MCF 10A (cell line): ENCODE data around the gene CKB. TPM values are rescaled to one million over a fixed set of nuclear protein-coding genes. Genes with fewer than 3 reads are reported as not detected.

Experiments used
- BruUV-seq: library from RNA; stranded (reverse); fragments of 400-500 nt; replicated peaks from 2 replicates; lab custom pipeline; 2021; lab: Mats Ljungman, UMichigan
- CTCF ChIA-PET: fragments of 300-600 bp; sonication (Branson Sonifier 250); formaldehyde crosslinking; extraction: SDS; loops from one replicate; lab custom pipeline; 2021; ENCODE audit warnings: antibody characterized with exemption, inconsistent platforms; lab: Yijun Ruan, JAX
- POLR2A ChIA-PET: fragments of 300-600, 350-650 bp; sonication (Branson Sonifier 250); formaldehyde crosslinking; extraction: SDS; loops from one replicate; lab custom pipeline; 2020; ENCODE audit warnings: antibody characterized with exemption, inconsistent platforms; lab: Yijun Ruan, JAX
- DNase-seq: peaks from one replicate; pipeline ENCODE4 v3.0.0-alpha.2; 2018; ENCODE audit not compliant: unreplicated experiment
- H3K27ac Mint-ChIP-seq: one replicate; pipeline ENCODE4 v1.8.0; 2022; ENCODE audit warnings: mild to moderate bottlenecking, low read depth, mixed read lengths; ENCODE audit not compliant: unreplicated experiment
- H3K27me3 Mint-ChIP-seq: one replicate; pipeline ENCODE4 v1.8.0; 2022; ENCODE audit warnings: mixed read lengths; ENCODE audit not compliant: insufficient read depth, unreplicated experiment
- H3K36me3 Mint-ChIP-seq: one replicate; pipeline ENCODE4 v1.8.0; 2022; ENCODE audit warnings: mild to moderate bottlenecking, moderate library complexity, mixed read lengths; ENCODE audit not compliant: insufficient read depth, unreplicated experiment
- H3K4me1 Mint-ChIP-seq: one replicate; pipeline ENCODE4 v1.8.0; 2022; ENCODE audit warnings: mixed read lengths; ENCODE audit not compliant: insufficient read depth, unreplicated experiment
- H3K4me3 Mint-ChIP-seq: one replicate; pipeline ENCODE4 v1.8.0; 2022; ENCODE audit warnings: mild to moderate bottlenecking, moderate library complexity, mixed read lengths; ENCODE audit not compliant: unreplicated experiment
- H3K9me3 Mint-ChIP-seq: one replicate; pipeline ENCODE4 v1.8.0; 2022; ENCODE audit warnings: mixed read lengths; ENCODE audit not compliant: unreplicated experiment
- intact Hi-C: fragments of 100-400 bp; cut with micrococcal nuclease; formaldehyde crosslinking; loops from 2 replicates; pipeline ENCODE4 v1.14.1; 2022
- total RNA-seq: library from RNA; stranded (reverse); gene quantifications from 2 replicates; pipeline ENCODE4 v1.2.3, GENCODE V29; 2022
- TF ChIP-seq, protein P1 (sequence below): fragments of 200-600 bp; IDR thresholded peaks from one replicate; pipeline ENCODE4 v1.8.0; 2022; ENCODE audit warnings: antibody characterized with exemption, mild to moderate bottlenecking; ENCODE audit not compliant: unreplicated experiment

CKB gene
- total RNA-seq, 1 experiment from 2014 or later: 8.5 TPM

DNA sequence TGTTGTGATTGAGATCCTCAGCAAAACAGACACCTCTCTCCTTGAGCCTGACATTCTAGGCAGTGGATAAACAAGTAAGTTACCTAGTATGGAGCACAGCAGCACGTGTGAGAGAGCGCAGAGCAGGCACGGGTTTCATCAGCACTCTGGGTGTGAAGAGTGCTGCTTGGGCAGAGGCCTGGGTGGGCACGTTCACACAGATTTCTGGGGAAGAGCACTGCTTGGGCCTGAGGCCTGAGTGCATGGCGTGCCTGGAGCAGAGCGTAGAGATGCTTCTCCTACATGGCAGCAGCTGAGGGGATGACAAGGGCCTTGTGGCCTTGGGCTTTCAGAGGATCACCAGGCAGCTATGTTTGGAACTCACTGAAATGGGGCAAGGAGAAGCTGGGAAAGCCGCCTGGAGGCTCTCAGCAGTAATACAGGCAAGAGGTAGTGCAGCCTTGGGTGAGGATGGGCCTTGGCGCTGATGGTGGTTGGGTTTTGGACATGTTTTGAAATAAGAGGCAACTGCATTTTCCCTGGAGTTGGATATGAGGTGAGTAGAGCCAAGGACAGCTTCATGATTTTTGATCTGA is 17.6 kb downstream of the CKB start:
- intact Hi-C loops: no loop called here

DNA sequence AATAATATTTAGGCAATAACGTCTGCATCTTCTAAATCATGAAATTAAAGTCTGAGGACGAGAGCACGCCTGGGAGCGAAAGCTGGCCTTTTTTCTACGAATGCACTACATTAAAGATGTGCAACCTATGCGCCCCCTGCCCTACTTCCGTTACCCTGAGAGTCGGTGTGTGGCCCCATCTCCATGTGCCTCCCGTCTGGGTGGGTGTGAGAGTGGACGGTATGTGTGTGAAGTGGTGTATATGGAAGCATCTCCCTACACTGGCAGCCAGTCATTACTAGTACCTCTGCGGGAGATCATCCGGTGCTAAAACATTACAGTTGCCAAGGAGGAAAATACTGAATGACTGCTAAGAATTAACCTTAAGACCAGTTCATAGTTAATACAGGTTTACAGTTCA is 19.3 kb downstream of the CKB start:
- ChIA-PET CTCF (interaction anchor here (1.0 to 7.4 kb wide), 3 partner anchors 15 to 44 kb away, joined by 4 to 52 read pairs (median 18); no protein-coding TSS in a partner anchor), POLR2A (interaction anchor here (1.2 kb wide), 1 partner anchor 10 kb away, joined by 5 read pairs; no protein-coding TSS in a partner anchor)
- H3K27me3 Mint-ChIP-seq: no peaks in the 10 kb centered on the region
- TF ChIP-seq, protein P1, sequence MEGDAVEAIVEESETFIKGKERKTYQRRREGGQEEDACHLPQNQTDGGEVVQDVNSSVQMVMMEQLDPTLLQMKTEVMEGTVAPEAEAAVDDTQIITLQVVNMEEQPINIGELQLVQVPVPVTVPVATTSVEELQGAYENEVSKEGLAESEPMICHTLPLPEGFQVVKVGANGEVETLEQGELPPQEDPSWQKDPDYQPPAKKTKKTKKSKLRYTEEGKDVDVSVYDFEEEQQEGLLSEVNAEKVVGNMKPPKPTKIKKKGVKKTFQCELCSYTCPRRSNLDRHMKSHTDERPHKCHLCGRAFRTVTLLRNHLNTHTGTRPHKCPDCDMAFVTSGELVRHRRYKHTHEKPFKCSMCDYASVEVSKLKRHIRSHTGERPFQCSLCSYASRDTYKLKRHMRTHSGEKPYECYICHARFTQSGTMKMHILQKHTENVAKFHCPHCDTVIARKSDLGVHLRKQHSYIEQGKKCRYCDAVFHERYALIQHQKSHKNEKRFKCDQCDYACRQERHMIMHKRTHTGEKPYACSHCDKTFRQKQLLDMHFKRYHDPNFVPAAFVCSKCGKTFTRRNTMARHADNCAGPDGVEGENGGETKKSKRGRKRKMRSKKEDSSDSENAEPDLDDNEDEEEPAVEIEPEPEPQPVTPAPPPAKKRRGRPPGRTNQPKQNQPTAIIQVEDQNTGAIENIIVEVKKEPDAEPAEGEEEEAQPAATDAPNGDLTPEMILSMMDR: no peak
- intact Hi-C loops: no loop called here
- no peak overlapping the region for H3K27ac Mint-ChIP-seq
- no peak overlapping the region for H3K4me3 Mint-ChIP-seq
- H3K9me3 Mint-ChIP-seq: no peaks in the 10 kb centered on the region
- no TSS peak for BruUV-seq
- no peak for DNase-seq
- H3K4me1 Mint-ChIP-seq: peaks cover 8% of the 10 kb centered on the region
- H3K36me3 Mint-ChIP-seq: peaks cover 85% of the 10 kb centered on the region

More for the DNA sequence above, 17.6 kb downstream of the CKB start:
- no TSS peak for BruUV-seq
- TF ChIP-seq, protein P1: no peak
- POLR2A ChIA-PET: interaction anchor here (0.9 to 1.0 kb wide), 3 partner anchors 24 to 108 kb away, joined by 3 to 5 read pairs (median 3); partner anchors contain the start of gene TRMT61A
- Mint-ChIP-seq H3K9me3 (no peaks in the 10 kb centered on the region), H3K4me3 (no peak overlapping the region), H3K4me1 (peaks cover 2% of the 10 kb centered on the region), H3K36me3 (peaks cover 81% of the 10 kb centered on the region), H3K27me3 (no peaks in the 10 kb centered on the region), H3K27ac (no peak overlapping the region)
- CTCF ChIA-PET: interaction anchor here (0.5 to 7.4 kb wide), 5 partner anchors 13 to 149 kb away, joined by 3 to 52 read pairs (median 4); no protein-coding TSS in a partner anchor
- no peak for DNase-seq

DNA sequence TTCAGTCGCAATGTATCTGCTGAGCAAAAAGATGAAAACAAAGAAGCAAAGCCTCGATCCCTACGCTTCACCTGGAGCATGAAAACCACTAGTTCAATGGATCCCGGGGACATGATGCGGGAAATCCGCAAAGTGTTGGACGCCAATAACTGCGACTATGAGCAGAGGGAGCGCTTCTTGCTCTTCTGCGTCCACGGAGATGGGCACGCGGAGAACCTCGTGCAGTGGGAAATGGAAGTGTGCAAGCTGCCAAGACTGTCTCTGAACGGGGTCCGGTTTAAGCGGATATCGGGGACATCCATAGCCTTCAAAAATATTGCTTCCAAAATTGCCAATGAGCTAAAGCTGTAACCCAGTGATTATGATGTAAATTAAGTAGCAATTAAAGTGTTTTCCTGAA is 19.8 kb downstream of the CKB start:
- Mint-ChIP-seq H3K27me3 (no peaks in the 10 kb centered on the region), H3K4me3 (no peak overlapping the region), H3K36me3 (peaks cover 82% of the 10 kb centered on the region), H3K9me3 (no peaks in the 10 kb centered on the region), H3K27ac (no peak overlapping the region), H3K4me1 (peaks cover 8% of the 10 kb centered on the region)
- POLR2A ChIA-PET: interaction anchor here (0.8 to 1.2 kb wide), 3 partner anchors 9 to 49 kb away, joined by 3 to 5 read pairs (median 3); no protein-coding TSS in a partner anchor
- no peak for DNase-seq
- CTCF ChIA-PET: interaction anchor here (1.0 to 7.4 kb wide), 3 partner anchors 15 to 44 kb away, joined by 4 to 52 read pairs (median 18); no protein-coding TSS in a partner anchor
- TF ChIP-seq, protein P1: no peak
- intact Hi-C loops: no loop called here
- no TSS peak for BruUV-seq

DNA sequence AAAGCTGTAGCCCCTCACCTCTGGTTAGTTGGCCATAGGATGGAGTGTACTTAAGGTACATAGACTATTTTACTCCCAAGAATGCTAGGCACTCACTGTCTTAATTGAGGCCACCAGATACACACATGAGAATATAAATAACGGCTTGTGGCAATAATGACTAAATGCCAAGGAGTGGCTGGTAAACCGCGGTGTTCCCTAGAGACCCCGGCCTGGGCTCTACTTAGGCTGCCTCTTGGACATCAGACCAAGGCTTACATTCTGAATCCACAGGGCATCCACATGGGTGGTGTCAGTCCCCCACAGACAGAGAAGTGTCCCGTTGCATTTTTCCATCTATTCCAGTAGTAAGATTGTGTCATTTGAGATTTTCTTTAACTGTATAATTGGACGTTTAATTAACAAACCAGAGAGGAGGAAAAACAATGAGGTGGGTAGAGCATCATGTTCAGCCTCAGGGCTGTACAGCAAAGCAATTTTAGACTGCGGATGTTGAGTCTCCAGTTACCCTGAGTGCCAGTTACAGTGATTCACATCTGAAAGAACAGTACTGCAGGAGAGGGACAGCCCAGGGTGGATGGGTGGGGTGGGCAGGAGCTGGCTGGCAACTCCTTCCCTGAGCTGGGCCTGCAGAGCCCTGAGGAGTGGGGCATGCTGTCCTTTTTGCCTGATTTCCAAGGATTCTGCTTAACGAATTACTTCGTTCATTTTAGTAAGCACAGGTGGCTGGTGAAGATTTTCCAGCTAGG is 20.5 kb downstream of the CKB start:
- Mint-ChIP-seq H3K9me3 (no peaks in the 10 kb centered on the region), H3K4me3 (no peak overlapping the region), H3K27ac (peak overlapping the region; percentile 51), H3K36me3 (peaks cover 82% of the 10 kb centered on the region), H3K27me3 (no peaks in the 10 kb centered on the region), H3K4me1 (peaks cover 8% of the 10 kb centered on the region)
- TF ChIP-seq, protein P1: no peak
- intact Hi-C loops: no loop called here
- DNase-seq: no peak
- POLR2A ChIA-PET: interaction anchor here (0.8 to 1.2 kb wide), 3 partner anchors 10 to 49 kb away, joined by 3 to 5 read pairs (median 3); no protein-coding TSS in a partner anchor
- CTCF ChIA-PET: interaction anchor here (1.0 to 7.4 kb wide), 5 partner anchors 9 to 50 kb away, joined by 3 to 52 read pairs (median 4); no protein-coding TSS in a partner anchor
- BruUV-seq: no TSS peak
